Measurements from ENCODE around the gene CSGALNACT2.
A peak's percentile ranks its signal among the peaks of the same experiment; 100 is the strongest.

CSGALNACT2 gene

DNA sequence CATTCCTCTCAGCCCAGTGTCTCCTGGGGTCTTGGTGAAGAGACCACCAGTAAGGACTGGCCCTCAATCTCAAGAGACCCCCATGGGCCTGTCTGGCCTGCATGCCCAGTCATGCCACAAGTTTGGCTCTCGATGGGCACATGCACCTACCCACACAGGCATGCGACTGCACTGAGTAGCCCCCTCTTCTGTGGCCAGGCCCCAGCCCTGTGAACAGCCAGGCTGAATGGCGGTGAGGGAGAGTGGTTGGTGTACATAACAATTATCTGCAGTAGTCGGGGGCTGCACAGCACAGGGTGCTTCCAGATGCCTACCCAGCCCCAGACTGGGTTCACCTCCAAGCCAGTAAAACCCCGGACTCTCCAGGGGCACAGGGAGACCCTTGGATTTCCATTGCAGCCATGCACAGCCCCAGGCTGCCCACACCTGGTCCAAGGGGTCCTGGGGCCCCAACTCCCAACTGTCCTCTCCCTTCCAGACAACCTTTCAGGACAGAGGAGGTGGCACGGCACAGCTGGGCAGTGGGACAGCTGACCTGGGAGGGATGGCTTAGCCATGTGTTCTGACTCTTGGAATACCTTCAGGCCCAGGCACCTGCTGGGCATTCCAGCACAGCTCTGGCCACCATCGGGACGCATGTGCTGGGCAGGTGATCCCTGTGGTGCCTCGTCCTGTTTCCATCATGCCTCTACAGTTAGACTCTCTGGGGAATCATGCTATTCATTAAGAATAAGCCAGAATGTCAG, 21.0 kb upstream of the CSGALNACT2 start:
- no peak overlapping the region for H3K27ac Mint-ChIP-seq
- H3K4me1 Mint-ChIP-seq (ENCODE audit: low read depth) = peaks cover 31% of the 10 kb centered on the region
- no peak for DNase-seq (ENCODE audit: low spot score)
- H3K9me3 Mint-ChIP-seq = no peaks in the 10 kb centered on the region
- no peaks in the 10 kb centered on the region for H3K36me3 Mint-ChIP-seq (ENCODE audit: low read depth)
- H3K4me3 Mint-ChIP-seq = no peak overlapping the region
- no peaks in the 10 kb centered on the region for H3K27me3 Mint-ChIP-seq (ENCODE audit: low read depth)

DNA sequence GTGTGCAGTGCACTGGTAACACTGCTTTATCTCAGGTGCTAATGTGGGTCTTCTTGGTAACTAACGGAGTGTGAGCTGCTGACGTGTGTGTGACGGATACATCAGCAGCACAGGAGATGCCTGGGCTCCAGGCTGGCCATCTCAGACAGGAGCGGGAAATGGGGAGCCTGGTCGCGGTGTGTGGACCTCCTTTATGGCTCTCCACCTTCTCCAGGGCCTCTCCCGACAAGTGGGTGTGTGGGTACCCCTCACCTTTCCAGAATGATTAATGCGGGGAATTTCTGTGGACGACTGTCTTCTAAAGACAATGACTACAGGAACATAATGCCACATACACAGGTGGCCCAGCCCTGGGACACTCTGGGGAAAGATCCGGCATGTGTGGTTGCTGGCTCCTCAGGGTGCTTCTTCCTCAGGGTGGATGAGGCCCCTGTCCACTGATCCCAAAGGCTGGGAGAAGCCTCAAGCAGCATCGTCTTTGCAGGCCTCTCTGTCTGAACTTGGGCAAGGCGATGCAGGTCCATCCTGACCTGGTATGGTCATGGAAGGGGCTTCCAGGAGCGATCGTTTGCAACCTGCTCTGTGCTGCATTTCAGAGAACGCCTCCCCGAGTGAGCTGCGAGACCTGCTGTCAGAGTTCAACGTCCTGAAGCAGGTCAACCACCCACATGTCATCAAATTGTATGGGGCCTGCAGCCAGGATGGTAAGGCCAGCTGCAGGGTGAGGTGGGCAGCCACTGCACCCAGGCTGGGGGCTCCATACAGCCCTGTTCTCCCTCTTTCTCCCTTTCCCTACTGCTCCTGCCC, 20.3 kb upstream of the CSGALNACT2 start:
- Mint-ChIP-seq H3K4me3 (no peak overlapping the region), H3K9me3 (no peaks in the 10 kb centered on the region), H3K4me1 (ENCODE audit: low read depth) (peaks cover 38% of the 10 kb centered on the region), H3K27ac (peak overlapping the region; percentile 78), H3K36me3 (ENCODE audit: low read depth) (no peaks in the 10 kb centered on the region), H3K27me3 (ENCODE audit: low read depth) (no peaks in the 10 kb centered on the region)
- no peak for DNase-seq (ENCODE audit: low spot score)

DNA sequence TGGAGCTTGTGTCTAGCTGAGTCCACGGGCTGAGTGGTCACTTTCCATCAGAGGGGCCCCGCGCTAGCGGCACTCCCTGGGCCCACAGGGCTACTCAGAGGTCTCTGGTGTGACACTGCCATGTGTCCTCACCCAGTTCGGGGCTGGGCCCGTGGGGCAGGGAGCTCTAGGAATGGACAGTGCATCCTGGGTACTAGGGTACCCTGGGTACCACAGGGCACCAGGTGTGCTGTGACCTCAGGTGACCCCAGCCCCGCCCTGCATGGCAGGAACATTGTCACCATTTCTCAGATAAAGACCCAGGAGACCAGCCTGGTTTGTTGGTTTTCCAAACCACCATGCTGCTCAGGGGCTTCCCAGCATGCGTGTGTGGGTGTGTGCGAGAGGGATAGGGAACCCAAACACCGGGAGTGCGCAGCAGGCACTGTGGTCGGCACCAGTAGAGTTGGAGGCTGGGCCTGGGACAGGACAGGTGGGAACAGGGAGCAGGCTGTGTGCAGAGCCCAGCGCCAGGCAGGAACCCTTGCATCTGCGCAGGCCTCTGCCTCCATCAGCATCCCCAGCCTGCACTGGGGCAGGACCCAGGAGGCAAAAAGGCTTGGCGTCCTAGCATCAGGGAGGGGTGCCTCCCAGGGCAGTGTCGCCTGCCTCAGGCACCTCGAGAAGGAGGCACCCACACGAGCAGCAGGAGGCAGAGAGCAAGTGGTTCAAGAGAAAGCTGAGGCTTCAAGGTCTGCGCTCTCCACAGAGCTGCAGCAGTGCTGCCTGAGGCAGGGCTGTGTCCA, 19.4 kb upstream of the CSGALNACT2 start:
- H3K27ac Mint-ChIP-seq = peak overlapping the region; percentile 78
- H3K4me1 Mint-ChIP-seq (ENCODE audit: low read depth) = peaks cover 40% of the 10 kb centered on the region
- no peaks in the 10 kb centered on the region for H3K27me3 Mint-ChIP-seq (ENCODE audit: low read depth)

DNA sequence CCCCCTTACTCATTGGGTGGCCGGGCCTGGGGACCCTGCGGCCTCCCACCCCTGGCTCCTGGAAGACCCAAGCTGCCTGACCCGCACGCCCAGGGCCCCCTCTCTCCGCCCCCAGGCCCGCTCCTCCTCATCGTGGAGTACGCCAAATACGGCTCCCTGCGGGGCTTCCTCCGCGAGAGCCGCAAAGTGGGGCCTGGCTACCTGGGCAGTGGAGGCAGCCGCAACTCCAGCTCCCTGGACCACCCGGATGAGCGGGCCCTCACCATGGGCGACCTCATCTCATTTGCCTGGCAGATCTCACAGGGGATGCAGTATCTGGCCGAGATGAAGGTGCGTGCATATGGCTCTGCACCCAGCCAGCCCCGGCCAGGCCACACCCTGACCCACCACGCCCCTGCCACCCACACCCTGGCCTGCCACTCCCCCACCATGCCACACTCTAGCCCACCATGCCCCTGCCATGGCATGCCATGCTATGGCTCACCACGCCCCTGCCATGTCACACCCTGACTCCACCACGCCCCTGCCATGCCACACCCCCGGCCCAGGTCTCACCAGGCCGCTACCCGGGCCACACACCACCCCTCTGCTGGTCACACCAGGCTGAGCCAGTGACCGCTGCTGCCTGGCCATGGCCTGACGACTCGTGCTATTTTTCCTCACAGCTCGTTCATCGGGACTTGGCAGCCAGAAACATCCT, 18.7 kb upstream of the CSGALNACT2 start:
- no peak for DNase-seq (ENCODE audit: low spot score)
- Mint-ChIP-seq H3K9me3 (no peaks in the 10 kb centered on the region), H3K27me3 (ENCODE audit: low read depth) (no peaks in the 10 kb centered on the region), H3K27ac (peak overlapping the region; percentile 97), H3K36me3 (ENCODE audit: low read depth) (no peaks in the 10 kb centered on the region), H3K4me3 (no peak overlapping the region), H3K4me1 (ENCODE audit: low read depth) (peaks cover 42% of the 10 kb centered on the region)

More for the DNA sequence above, 19.4 kb upstream of the CSGALNACT2 start:
- H3K9me3 Mint-ChIP-seq = no peaks in the 10 kb centered on the region
- no peak for DNase-seq (ENCODE audit: low spot score)
- no peak overlapping the region for H3K4me3 Mint-ChIP-seq
- no peaks in the 10 kb centered on the region for H3K36me3 Mint-ChIP-seq (ENCODE audit: low read depth)

DNA sequence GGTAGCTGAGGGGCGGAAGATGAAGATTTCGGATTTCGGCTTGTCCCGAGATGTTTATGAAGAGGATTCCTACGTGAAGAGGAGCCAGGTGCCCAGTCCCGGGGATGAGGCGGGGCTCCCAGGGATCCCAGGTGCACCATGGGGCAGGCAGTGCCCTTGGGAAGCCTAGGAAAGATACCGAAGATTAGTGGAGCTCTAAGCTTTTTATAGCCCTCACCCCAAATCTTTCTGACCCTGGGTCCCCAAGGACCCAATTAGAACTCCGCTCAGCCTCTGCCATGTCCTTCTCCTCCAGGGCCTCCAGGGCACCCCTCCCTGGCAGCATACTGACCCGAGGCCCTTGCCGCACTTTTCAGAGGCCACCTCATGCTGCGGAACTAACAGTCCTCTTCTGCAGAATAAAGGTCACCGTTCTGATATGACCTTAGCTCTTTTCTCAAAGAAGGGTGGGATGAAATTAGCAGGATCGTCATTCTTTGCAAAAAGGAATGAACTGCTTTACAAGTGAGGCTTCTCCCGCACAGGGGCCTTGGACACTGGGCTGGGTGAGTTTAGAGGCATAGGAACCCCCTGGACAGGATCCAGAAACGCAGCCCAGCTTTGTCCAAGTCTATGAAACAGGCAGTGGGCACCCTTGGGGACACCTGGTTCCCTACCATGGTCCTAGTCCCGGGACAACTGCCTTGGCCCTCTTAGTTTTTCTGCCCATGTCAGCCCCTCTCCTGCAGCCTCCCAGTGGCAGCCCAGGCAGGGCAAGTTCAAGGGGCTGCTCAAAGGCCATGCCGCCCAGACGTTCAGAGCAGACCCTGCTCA, 17.9 kb upstream of the CSGALNACT2 start:
- peaks cover 42% of the 10 kb centered on the region for H3K4me1 Mint-ChIP-seq (ENCODE audit: low read depth)
- no peaks in the 10 kb centered on the region for H3K36me3 Mint-ChIP-seq (ENCODE audit: low read depth)
- H3K27ac Mint-ChIP-seq = peak overlapping the region; percentile 97
- no peaks in the 10 kb centered on the region for H3K27me3 Mint-ChIP-seq (ENCODE audit: low read depth)
- no peaks in the 10 kb centered on the region for H3K9me3 Mint-ChIP-seq
- DNase-seq (ENCODE audit: low spot score) = peak; percentile 19
- H3K4me3 Mint-ChIP-seq = peak overlapping the region; percentile 73

DNA sequence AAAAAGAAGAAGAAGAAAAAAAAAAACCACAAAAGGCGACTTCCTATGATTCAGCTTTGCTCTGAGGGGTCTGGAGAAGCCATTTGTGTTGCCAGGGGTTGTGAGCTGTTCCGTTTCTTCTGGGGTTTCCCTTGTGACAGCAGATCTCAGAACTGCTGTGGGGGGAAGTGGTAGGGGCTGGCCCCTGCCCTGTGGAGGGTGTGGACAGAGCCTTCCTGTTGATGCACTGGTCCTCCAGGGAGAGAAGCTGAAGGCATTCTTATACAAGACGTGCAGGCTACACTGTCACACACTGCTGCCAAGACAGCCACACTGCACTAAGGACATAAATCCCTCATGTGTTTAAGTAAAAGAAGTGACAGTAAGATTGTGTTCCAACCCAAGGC, 17.3 kb upstream of the CSGALNACT2 start:
- H3K4me3 Mint-ChIP-seq = peak overlapping the region; percentile 73
- peak overlapping the region; percentile 97 for H3K27ac Mint-ChIP-seq
- H3K4me1 Mint-ChIP-seq (ENCODE audit: low read depth) = peaks cover 42% of the 10 kb centered on the region
- no peaks in the 10 kb centered on the region for H3K27me3 Mint-ChIP-seq (ENCODE audit: low read depth)
- H3K36me3 Mint-ChIP-seq (ENCODE audit: low read depth) = no peaks in the 10 kb centered on the region
- DNase-seq (ENCODE audit: low spot score) = peak; percentile 82
- H3K9me3 Mint-ChIP-seq = no peaks in the 10 kb centered on the region

DNA sequence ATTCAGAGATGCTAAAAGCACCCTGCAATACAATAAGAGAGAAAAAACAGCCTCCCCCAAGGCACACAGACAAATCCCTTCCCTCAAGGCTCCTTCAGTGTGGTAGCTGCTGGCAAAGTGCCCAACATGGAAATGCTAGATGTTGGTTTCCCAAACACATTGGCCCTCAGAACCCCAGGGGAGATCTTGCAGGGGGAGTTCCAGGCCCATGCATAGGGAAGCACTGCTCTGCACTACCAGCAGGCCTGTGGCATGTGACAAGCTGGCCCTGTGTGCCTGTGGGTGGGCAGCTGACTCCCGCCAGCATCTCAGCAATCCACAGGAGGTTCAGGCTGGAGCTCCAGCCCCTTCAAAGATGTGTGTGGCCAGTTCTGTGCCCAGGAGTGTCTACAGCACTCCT, 16.8 kb upstream of the CSGALNACT2 start:
- peaks cover 42% of the 10 kb centered on the region for H3K4me1 Mint-ChIP-seq (ENCODE audit: low read depth)
- peak overlapping the region; percentile 97 for H3K27ac Mint-ChIP-seq
- H3K4me3 Mint-ChIP-seq = peak overlapping the region; percentile 73
- no peaks in the 10 kb centered on the region for H3K9me3 Mint-ChIP-seq
- no peak for DNase-seq (ENCODE audit: low spot score)
- H3K36me3 Mint-ChIP-seq (ENCODE audit: low read depth) = no peaks in the 10 kb centered on the region
- no peaks in the 10 kb centered on the region for H3K27me3 Mint-ChIP-seq (ENCODE audit: low read depth)

DNA sequence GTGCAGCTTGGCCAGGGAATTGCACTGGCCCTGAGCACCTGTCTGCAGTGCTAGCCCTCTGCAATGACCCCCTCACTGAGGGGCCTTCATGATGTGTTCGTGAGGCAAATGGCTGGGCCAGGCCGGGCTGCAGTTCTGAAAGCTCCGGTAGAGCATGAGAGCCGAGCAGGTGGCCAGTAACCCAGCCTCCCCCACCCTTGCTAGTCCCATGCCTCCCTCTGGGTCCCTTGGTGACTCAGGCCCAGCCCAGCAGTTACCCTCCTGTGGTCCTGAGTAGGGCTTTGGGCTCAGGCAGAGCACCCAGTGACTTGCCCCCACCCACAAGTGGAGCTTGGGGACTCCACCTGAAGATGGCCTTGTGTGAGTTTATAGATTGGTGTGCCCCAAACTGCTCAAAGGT, 16.1 kb upstream of the CSGALNACT2 start:
- DNase-seq (ENCODE audit: low spot score) = no peak
- Mint-ChIP-seq H3K4me3 (peak overlapping the region; percentile 29), H3K9me3 (no peaks in the 10 kb centered on the region), H3K36me3 (ENCODE audit: low read depth) (no peaks in the 10 kb centered on the region), H3K27me3 (ENCODE audit: low read depth) (no peaks in the 10 kb centered on the region), H3K4me1 (ENCODE audit: low read depth) (peaks cover 47% of the 10 kb centered on the region), H3K27ac (peak overlapping the region; percentile 97)

DNA sequence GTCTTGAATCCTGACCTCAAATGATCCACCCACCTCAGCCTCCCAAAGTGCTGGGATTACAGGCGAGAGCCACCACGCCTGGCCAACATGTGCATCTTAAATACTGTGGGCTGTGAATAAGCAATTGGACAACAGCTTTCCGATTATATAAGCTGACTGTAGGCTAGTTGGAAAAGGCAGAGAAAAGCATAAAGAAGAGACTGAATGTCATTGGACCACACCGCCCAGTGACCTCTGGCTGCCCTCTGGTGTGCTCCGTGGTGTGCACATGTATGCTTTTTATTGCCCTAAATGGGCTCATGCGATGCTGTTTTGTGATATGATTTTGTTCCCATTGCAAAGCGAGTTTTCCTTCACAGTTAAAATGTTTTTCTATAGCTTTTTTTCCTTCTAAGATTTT, 15.4 kb upstream of the CSGALNACT2 start:
- Mint-ChIP-seq H3K4me3 (peak overlapping the region; percentile 15), H3K27ac (peak overlapping the region; percentile 97), H3K27me3 (ENCODE audit: low read depth) (no peaks in the 10 kb centered on the region), H3K9me3 (no peaks in the 10 kb centered on the region), H3K4me1 (ENCODE audit: low read depth) (peaks cover 55% of the 10 kb centered on the region), H3K36me3 (ENCODE audit: low read depth) (no peaks in the 10 kb centered on the region)
- DNase-seq (ENCODE audit: low spot score) = no peak

DNA sequence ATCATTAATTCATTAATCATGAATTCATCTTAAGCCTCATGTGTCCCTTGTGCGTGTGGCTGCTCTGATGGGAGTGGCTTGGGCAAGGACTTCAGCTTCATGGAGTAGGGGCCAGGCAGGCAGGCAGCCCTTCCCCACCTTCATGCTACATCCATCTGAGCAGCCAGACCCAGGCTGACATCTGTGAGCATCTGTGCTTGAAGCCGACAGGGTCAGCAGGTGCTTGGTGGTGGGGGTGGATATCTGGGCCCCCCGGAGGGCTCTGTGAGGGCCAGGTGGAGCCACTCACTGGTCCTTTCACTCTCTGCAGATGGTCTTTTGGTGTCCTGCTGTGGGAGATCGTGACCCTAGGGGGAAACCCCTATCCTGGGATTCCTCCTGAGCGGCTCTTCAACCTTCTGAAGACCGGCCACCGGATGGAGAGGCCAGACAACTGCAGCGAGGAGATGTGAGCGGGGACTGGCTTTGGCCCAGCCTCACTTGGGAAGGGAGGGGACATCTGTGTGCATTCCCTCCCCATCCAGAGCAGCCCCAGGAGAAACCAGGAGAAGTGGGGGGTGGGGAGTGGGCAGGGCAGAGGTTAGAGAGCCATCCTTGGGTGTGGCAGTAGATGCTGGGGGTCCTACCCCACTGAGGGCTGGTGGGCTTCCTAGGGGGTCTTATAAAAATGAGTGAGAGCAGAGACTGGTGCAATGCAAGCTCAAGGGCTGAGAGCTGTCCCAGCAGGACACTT, 14.7 kb upstream of the CSGALNACT2 start:
- Mint-ChIP-seq H3K27ac (peak overlapping the region; percentile 26), H3K36me3 (ENCODE audit: low read depth) (no peaks in the 10 kb centered on the region), H3K4me1 (ENCODE audit: low read depth) (peaks cover 61% of the 10 kb centered on the region), H3K9me3 (no peaks in the 10 kb centered on the region), H3K4me3 (no peak overlapping the region), H3K27me3 (ENCODE audit: low read depth) (no peaks in the 10 kb centered on the region)
- no peak for DNase-seq (ENCODE audit: low spot score)

DNA sequence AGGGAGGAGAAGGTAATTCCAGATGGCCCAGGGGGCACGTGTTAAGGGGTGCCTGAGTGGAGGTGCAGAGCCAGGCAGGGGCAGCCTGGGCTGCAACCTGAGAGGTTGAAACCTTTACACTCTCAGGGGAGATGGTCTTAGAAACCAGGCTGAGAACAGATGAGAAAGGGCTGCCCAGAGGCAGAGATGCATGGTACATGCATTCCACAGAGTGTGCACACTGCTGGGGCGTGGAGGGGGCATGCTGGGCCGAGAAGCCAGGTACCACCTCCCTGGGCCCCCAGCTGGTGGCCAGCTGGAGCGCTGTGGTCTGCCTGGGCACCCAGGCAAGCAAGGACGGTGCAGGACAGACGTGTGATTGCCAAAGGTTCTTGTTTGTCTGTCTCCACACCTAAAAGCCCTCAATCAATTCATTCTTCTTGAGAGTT, 14.1 kb upstream of the CSGALNACT2 start:
- no peaks in the 10 kb centered on the region for H3K27me3 Mint-ChIP-seq (ENCODE audit: low read depth)
- H3K27ac Mint-ChIP-seq = peak overlapping the region; percentile 26
- DNase-seq (ENCODE audit: low spot score) = no peak
- H3K9me3 Mint-ChIP-seq = no peaks in the 10 kb centered on the region
- peaks cover 63% of the 10 kb centered on the region for H3K4me1 Mint-ChIP-seq (ENCODE audit: low read depth)
- no peak overlapping the region for H3K4me3 Mint-ChIP-seq
- no peaks in the 10 kb centered on the region for H3K36me3 Mint-ChIP-seq (ENCODE audit: low read depth)

DNA sequence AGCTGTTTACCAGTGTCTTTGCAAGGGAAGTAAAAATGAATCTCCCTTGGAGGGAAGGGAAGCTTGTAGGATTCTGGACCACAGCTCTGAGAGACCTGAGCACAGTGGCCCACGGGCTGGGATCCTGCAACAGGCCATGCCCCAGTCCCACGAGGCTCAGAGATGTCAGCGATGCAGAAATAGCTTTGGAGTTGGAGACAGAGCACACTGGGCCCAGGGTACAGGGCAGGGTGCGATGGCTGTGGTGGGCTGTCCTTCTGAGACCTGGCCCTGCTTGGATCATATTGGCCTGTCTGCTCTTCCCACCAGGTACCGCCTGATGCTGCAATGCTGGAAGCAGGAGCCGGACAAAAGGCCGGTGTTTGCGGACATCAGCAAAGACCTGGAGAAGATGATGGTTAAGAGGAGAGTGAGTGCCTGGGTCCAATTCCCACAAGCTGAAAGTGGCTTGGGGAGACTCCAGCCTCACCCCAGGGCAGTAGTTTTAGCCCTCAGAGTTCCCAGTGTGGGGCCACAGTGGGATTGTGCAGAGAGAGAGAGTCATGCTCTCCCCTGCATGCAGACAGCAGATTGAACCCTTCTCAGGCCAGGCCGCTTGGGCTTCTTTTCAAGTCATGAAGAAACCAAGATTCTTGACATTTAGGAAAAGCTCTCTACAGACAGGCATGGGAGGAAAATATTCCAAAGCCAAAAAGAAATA, 13.5 kb upstream of the CSGALNACT2 start:
- no peak overlapping the region for H3K27ac Mint-ChIP-seq
- H3K27me3 Mint-ChIP-seq (ENCODE audit: low read depth) = no peaks in the 10 kb centered on the region
- no peak for DNase-seq (ENCODE audit: low spot score)
- H3K4me1 Mint-ChIP-seq (ENCODE audit: low read depth) = peaks cover 65% of the 10 kb centered on the region
- H3K36me3 Mint-ChIP-seq (ENCODE audit: low read depth) = no peaks in the 10 kb centered on the region
- H3K9me3 Mint-ChIP-seq = no peaks in the 10 kb centered on the region
- no peak overlapping the region for H3K4me3 Mint-ChIP-seq

All from T-helper 2 cell treated with Interferon-gamma antibody and Interleukin-4, amounts not matched to agents 5 μg/mL and 100 μg/mL, for 36 hours (primary cell).